A549 (cell line): ENCODE data around the gene GJA10.

Source experiments
- CTCF ChIP-seq: fragments of >200 bp; sonication (Bioruptor Twin); formaldehyde crosslinking; IDR thresholded peaks from 3 replicates; pipeline ENCODE4 v1.5.1; 2016
- HDAC2 ChIP-seq: fragments of 200-600 bp; sonication (generic); IDR thresholded peaks from 2 replicates; pipeline ENCODE4 v1.6.1; 2016
- JUNB ChIP-seq: fragments of >200 bp; sonication (Bioruptor Twin); formaldehyde crosslinking; IDR thresholded peaks from 2 replicates; pipeline ENCODE4 v1.6.1; 2016
- MAX ChIP-seq: IDR thresholded peaks from 2 replicates; pipeline ENCODE4 v1.6.1; 2012
- ZSCAN20 ChIP-seq: fragments of 250-450 bp; sonication (Bioruptor Pico); IDR thresholded peaks from 2 replicates; pipeline ENCODE4 v1.8.0; 2022; ENCODE audit warnings: mild to moderate bottlenecking, moderate library complexity

DNA sequence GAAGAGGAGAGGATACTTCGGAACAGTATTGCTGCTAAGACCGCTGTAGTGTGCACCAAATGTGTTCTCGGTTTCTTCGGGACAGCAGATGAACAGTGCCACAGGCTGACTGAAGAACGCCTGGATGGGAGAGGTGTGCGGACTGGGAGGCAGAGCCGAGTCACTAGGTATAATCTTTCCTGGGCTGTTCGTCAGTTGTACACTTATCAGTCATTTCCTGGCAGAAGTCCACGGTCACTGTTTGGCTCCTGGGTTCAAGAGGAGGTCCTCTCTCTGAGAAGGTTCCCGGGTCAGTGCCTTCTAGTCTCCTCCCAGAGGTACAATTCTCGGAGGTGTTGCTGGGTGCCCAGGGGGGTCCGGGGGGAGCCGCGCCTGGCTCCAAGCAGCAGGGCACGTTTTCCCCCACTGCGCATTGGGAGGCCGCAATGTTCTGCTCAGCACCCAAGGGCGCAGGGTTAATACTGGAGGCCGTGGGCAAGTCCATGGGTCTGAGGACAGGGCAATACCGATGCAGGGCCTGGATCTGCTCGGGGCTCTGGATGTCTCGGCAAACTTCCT is 38.1 kb downstream of the GJA10 start:
- TF ChIP-seq CTCF (no peak), JUNB (no peak), ZSCAN20 (CRISPR knock-in tag) (no peak), HDAC2 (no peak), MAX (no peak)
